ENCODE data around the gene IL4I1.

DNA sequence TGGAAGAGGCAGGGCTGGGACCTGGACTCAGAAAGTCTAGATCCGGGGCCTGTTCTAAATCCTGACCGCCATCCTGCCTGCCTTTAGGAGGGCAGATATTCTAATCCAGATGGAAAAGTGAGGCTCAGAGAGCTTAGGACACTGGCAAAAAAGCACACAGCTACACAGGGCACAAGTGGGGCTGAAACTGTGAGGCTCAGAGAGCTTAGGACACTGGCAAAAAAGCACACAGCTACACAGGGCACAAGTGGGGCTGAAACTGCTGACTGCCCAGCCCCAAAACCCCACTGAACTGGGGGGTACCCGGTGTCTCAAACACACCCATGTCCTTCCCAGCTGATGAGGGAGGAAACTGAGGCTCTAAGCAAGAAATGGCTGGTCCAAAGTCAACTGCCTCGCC lies 21.5 kb downstream of the IL4I1 start:
- TF ChIP-seq, protein P1, sequence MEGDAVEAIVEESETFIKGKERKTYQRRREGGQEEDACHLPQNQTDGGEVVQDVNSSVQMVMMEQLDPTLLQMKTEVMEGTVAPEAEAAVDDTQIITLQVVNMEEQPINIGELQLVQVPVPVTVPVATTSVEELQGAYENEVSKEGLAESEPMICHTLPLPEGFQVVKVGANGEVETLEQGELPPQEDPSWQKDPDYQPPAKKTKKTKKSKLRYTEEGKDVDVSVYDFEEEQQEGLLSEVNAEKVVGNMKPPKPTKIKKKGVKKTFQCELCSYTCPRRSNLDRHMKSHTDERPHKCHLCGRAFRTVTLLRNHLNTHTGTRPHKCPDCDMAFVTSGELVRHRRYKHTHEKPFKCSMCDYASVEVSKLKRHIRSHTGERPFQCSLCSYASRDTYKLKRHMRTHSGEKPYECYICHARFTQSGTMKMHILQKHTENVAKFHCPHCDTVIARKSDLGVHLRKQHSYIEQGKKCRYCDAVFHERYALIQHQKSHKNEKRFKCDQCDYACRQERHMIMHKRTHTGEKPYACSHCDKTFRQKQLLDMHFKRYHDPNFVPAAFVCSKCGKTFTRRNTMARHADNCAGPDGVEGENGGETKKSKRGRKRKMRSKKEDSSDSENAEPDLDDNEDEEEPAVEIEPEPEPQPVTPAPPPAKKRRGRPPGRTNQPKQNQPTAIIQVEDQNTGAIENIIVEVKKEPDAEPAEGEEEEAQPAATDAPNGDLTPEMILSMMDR (conservative IDR thresholded peaks at IDR 0.05 in 1 of 2, IDR thresholded peaks at IDR 0.05 in 1 of 2; ENCODE audit: extremely low read depth in 1 of 2, insufficient read depth in 1 of 2, low read depth in 1 of 2, low read length in 2 of 2): no peak
- no peak for TF ChIP-seq EZH2 (IDR thresholded peaks at IDR 0.05; ENCODE audit: borderline replicate concordance, low read length)

Measured in mammary epithelial cell (primary cell).